ENCODE results near the gene GPR15.
A peak's percentile ranks its signal among the peaks of the same experiment; 100 is the strongest.

The GPR15 gene

DNA sequence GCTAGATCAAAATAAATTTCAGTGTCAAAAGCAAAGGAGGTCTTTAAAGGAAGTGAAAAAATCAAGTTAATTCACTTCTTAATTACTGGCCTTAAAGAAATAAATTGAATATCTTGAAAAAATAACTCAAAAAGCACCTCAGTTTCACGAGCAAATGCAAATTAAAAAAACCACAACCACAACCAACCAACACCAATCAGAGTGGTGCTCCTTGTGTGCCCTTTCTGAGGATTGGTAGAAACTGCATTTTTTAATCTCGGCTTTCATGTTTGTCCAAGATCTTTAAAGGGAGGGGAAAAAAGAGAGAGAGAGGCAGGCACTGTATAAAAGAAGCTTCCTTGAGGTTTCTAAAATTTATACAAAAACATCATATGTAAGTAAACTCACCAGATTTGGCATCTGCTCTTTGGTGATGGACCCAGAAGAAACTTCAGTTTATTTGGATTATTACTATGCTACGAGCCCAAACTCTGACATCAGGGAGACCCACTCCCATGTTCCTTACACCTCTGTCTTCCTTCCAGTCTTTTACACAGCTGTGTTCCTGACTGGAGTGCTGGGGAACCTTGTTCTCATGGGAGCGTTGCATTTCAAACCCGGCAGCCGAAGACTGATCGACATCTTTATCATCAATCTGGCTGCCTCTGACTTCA, at the start of gene GPR15:
Gene GPR15, plus strand, starts transcription at position 357 of the 653 bp plus-strand sequence. Its CDS starts 56 bp downstream, at position 413.
- no peak for DNase-seq

DNA sequence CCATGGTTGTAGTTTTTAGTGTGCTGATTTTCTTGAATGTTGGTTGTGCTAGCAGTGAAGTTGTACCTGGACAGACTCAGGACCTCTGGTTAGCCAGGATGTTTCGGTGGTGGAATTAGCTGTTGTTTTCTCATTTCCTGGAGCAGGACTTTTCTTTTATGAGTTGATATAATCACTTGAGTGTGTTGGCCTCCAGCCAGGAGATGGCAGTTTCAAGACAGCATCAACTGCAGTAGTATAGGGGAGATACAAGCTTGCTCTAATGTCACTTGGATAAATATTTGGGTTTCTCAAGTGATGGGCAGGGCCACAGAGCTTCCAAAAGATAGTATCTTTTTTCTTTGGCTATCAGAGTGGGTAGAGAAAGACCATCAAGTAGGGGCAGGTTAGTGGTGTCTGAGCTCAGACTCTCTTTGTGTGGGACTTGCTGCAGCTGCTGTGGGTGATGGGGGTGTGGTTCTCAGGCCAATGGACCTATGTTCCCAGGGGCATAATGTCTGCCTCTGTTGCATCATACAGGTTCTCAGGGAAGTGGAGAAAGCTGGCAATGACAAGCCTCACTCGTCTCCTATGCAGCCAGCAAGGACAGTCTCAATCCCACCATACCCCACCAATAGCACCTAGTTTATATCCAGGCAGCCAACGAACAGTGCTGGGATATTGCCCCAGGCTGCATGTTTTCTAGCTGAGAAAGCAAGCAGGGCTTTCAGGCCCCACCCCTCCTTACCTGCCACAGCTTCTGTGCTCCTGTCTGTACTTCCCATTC, 48.9 kb upstream of the GPR15 start:
- no peak for DNase-seq

GRCh38 chr3:98483626-98484025, 48.2 kb upstream of the GPR15 start:
- DNase-seq = no peak

DNA sequence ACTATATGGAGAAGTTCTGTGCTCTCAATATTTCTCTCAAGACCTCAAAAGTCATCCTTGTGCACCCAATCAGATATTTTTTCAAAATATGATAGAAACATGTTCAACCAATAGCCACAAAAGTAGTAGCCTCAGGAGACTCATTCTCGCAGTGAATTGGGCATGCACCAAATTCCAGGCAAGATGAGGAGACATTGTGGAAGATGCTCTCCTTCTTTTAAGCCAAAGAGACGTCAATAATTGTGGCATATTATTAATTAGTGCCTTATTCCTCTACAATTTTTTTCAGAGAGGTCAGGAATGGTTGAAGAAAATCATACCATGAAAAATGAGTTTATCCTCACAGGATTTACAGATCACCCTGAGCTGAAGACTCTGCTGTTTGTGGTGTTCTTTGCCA, 34.4 kb upstream of the GPR15 start, which contains the start of gene OR5K2:
Gene OR5K2, plus strand, starts transcription at position 301 of the 400 bp plus-strand sequence. Its CDS starts 0 bp downstream, at position 301.
- no peak for DNase-seq

- no peak for DNase-seq
These were observed 31.8 kb upstream of the GPR15 start for GRCh38 chr3:98500019-98500418.

DNA sequence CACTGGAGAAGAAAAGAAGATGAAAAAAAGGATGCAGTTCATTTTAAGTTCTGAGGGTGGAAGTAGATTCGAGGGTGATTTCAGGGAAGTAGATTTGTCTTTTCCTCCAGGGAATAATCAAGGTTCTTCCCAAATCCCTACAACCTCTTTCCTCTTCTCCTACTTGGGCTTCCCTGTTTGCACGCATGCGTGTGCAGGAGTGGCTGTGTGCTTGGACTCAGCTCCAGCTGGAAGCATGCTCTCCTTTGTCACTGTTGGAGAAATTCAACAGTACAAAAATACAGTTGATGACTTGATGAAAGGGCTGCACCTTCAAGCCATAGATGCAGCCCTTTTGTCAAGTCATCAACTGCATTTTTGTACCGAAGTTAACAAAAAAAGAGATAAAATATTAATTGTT, 30.5 kb upstream of the GPR15 start:
- DNase-seq = no peak

DNA sequence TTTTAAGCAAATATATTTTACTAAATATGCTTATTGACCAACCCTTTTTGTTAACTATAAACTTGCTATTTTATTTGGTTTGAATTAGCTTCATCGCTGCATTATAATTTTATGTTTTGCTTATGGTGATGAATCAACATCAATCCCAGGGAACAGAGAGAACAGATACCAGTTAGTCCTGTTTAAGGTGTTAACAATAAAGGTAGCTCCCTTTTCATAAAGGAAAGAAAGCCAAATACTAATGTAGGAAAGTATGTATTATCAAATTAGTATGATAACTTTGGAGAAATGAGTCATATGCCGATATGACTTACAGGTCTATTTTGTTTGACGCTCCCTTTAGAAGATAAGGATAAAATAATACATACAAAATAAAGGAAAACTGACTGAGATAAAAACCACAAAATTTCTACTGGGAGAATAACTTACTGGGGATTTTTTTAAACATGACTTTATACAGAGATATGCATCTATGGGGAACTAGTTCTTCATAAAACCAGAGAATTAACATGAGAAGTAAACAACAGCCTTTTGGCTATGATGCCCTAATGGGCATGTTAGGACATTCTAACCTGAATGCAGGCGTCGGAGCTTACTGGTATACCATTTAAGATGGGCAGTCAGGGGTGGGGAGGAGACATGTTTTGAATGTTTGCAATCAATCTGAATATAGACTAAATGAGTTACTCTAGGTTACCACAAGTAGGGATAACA, 29.8 kb upstream of the GPR15 start:
- DNase-seq = no peak

DNA sequence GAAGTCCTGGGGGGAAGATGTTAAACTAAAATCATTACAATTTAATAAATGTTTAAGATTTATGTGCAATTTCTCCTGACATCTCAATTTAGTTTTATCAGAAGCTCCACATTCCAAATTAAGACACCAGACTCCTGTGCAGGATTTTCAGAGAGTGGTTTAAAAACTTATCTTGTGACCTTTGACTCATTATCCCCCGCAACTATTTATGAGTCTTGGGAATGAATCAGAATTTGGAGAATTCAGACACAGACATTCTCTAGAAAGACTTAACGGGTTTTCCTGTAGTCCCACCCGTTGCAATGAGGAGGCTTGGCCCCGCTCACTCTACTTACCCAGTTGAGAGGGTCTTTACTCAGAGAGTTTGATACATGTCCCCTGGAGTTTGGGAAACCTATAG, 27.2 kb upstream of the GPR15 start:
- no peak for DNase-seq

DNA sequence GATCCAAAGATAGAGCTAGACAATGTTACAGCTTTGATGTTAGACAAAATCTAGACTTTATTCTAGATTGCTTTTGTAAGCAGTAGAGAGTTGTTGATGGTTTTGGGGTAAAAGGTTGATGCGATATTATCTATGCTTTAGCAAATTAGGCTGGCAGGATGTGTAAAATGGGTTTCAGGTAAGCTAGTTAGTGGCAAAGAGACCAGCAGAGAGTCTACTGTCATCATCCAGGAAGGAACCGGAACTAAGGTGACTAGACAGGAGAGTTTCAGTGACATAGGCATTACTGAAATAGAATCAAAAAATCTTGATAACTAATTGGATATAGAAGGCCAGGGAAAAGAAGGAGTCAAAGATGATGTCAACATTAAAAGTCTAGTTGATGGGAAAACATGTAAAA, 23.2 kb upstream of the GPR15 start:
- no peak for DNase-seq

DNA sequence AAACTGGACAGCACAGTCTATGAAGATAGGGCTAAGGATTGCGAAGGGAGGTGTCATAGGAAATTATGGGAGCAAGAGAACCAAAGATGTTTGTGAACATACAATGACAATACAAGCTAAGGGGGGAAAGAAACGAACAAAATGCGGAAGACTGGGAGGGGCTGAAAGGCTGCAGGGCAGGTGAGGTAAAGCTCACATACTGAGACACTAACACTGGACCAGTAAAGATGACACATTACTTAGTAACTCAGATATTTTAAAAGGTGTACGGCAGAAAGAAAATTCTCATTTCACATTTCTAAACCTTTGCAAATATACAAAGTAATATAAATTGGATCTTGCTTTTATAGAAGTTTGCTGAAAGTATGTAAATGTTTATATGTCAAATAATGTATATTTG, 19.2 kb upstream of the GPR15 start:
- no peak for DNase-seq

GRCh38 chr3:98513091-98513511, 18.7 kb upstream of the GPR15 start:
- no peak for DNase-seq

DNA sequence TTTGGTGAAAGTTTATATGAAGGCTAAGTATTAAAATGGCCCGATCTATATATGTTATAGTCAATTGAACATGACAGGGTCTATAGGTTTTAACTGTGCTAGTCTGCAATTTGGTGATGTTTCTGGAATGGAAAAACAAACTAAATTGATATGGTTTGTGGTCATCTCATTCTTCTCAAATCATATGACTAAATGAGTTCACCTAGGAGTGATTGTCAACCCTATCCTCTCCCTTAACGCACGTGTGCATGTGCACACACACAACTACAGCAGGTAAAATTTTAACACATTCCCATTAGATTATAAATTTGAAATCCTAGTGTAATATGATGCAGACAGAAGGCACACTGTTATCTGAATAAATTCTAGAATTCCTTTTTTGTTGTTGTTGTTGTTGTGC, 18.0 kb upstream of the GPR15 start:
- DNase-seq = no peak

- no peak for DNase-seq
These were observed 16.8 kb upstream of the GPR15 start for GRCh38 chr3:98514948-98515347.

- no peak for DNase-seq
These were observed 13.0 kb upstream of the GPR15 start for GRCh38 chr3:98518816-98519215.

- DNase-seq = no peak
These were observed 12.4 kb upstream of the GPR15 start for GRCh38 chr3:98519351-98519750.

DNA sequence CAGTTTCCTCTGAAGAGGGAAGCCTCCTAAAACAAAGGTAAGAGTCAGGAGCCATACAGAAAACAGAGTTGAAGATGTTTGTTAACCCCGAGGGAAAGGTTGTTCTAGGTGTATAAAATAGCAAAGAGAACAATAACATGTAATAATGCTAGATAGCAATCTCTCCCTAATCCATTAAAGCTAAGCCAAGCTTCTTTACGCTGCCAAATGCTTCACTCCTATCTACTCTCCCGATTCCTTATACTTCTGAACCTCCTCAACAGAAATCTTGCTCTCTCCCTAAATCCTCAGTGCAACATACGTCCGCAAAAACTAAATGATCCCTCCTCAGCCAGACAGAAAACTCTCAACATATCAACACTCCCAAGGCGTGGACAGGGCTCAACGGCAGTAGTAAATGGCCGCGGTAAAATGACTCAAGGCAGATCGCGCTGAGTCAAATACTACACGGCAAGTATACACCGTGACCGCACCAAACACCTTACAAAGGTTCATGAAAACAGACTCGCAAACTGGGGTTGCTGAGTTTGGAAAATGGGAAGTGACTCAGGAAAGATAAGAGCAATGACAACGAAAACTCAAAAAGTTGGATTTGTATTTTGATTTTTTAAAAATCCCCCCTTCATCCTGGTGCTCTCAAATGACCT, 9.8 kb upstream of the GPR15 start:
- peak; percentile 19 for DNase-seq

- DNase-seq = peak; percentile 92
These were observed 9.1 kb upstream of the GPR15 start, which contains the start of gene CLDND1 for GRCh38 chr3:98522544-98523281. Gene CLDND1 (minus strand): TSS chr3:98522902. CDS start chr3:98521424, 1,478 bp downstream.

DNA sequence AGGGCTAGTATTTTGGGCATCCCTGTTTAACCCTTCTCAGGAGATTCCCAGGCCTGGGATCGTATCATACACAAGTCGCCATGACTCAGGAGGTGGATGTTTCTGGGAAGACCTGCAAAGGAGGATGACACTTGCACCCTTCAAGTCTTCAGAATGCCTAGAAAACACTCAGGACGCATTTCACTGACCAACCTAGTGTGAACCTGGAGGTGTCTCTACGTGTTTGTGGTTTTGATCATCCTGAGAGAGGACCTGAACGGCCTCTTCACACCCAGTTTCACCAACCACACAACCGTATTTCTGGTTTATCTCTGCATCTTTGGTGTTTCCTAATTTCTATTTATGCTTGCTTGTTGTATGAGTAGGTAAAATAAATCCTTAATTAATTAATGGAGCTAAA, 6.3 kb upstream of the GPR15 start:
- DNase-seq = no peak

DNA sequence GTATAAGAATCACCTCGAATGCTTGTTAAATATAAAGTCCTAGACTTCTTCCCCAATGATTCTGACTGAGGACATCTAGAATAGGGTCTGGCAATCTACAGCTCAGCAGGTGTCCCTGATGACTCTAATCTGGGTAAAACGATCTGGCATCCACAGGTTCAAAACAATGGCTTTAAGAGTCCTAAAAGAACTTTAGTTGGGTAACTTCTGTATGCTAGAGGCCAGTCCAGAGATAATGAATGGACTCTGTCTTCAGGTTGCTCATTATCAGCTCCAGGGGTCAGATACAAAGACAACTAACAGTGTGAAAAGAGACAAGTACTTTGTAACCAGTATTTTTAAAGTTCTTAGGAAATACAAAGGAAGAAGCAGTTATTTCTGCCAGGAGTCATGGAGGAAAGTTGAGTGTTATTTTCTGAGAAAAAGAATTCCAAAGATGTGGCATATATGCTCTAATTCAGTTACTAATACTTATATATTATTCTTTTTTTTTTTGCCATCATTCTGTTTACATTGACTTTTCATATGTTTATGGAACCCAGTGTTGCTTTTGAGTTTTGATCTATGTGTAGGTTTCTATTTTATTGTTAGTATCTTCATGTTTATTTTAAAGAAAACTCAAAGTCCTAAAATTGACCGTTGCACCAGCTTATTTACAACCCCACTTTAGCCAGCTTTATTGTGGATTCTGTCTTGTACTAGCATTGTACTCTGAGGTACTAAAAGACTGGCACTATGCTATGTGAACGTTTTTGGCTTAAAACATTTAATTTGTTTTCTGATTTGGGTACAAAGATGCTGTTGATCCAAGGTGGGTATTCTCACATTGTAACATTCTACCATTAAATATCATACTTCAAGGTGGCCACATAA, 3.1 kb upstream of the GPR15 start:
- DNase-seq = no peak

DNA sequence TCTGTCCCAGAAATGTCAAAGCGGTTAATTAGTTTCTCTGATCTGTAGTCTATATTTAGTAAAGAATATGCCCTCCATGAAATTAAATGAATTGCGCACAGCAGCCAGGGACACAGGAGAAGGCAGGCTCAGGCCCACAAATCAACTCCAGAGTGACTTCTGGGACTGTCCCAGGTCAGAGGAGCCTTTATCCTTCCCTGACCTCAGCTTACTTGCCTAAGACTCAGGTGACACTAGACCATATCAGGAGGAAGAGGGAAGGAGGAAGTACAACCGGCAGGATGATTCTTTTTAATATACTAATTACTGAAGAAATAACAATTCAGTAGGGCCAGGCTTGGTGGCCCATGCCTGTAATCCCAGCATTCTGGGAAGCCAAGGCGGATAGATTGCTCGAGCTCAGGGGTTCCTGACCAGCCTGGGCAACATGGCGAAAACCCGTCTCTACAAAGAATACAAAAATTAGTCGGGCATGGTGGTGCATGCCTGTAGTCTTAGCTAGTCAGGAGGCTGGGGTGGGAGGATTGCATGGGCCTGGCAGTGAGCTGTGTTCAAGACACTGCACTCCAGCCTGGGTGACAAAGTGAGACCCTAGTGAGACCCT, 1.8 kb upstream of the GPR15 start:
- no peak for DNase-seq

- DNase-seq = no peak
These were observed 1.1 kb upstream of the GPR15 start for GRCh38 chr3:98530676-98531075.

Data from activated CD4-positive, alpha-beta T cell treated with anti-CD3 and anti-CD28 coated beads for 1 hour (primary cell).